Prostate gland (tissue), 2 donors: ENCODE results near the gene EXD2.

Source experiments
- POLR2AphosphoS5 ChIP-seq: sonication (generic); formaldehyde crosslinking; IDR thresholded peaks from one replicate; pipeline ENCODE4 v1.6.1; 2017; ENCODE audit warnings: antibody characterized with exemption
- TF ChIP-seq, protein P1 (sequence below), 4 experiments: fragments of 200-600 bp in 2 of 4; fragments of 450-650 bp in 2 of 4; sonication (generic) in 2 of 4; IDR thresholded peaks; 1 replicate in 3 of 4; 2 replicates in 1 of 4; pipeline ENCODE4 v1.5.1; 2016 to 2019; ENCODE audit warnings: antibody characterized with exemption in 4 of 4, mild to moderate bottlenecking in 2 of 4, moderate library complexity in 2 of 4

GRCh38 chr14:69149461-69150244 lies 41.6 kb upstream of the EXD2 start:
- TF ChIP-seq, protein P1, sequence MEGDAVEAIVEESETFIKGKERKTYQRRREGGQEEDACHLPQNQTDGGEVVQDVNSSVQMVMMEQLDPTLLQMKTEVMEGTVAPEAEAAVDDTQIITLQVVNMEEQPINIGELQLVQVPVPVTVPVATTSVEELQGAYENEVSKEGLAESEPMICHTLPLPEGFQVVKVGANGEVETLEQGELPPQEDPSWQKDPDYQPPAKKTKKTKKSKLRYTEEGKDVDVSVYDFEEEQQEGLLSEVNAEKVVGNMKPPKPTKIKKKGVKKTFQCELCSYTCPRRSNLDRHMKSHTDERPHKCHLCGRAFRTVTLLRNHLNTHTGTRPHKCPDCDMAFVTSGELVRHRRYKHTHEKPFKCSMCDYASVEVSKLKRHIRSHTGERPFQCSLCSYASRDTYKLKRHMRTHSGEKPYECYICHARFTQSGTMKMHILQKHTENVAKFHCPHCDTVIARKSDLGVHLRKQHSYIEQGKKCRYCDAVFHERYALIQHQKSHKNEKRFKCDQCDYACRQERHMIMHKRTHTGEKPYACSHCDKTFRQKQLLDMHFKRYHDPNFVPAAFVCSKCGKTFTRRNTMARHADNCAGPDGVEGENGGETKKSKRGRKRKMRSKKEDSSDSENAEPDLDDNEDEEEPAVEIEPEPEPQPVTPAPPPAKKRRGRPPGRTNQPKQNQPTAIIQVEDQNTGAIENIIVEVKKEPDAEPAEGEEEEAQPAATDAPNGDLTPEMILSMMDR (IDR thresholded peaks at IDR 0.05): no peak
- no peak for TF ChIP-seq POLR2AphosphoS5
